HepG2 (cell line): ENCODE results near the gene PTMA. TPM values are rescaled to one million over a fixed set of nuclear protein-coding genes. Genes with fewer than 3 reads are reported as not detected.

ENCODE experiments used
- ATAC-seq: fragments of 200-7000 bp; cut with Tn5 transposase; 3 replicates; pipeline ENCODE4 v1.9.1; 2020; ENCODE audit warnings: mild to moderate bottlenecking, moderate library complexity
- BruUV-seq: library from RNA; stranded (reverse); fragments of 400-500 nt; replicated peaks from 2 replicates; lab custom pipeline; 2021; lab: Mats Ljungman, UMichigan
- CTCF ChIA-PET: fragments of 300-600 bp; formaldehyde crosslinking; extraction: SDS; loops from one replicate; lab custom pipeline; 2021; ENCODE audit warnings: low total read pairs, inconsistent platforms, low intra/inter-chr PET ratio; lab: Yijun Ruan, JAX
- POLR2A ChIA-PET: fragments of 350-600 bp; sonication (Branson Sonifier 250); formaldehyde crosslinking; loops from one replicate; lab custom pipeline; 2020; ENCODE audit warnings: antibody characterized with exemption, inconsistent platforms; lab: Yijun Ruan, JAX
- DNase-seq: peaks from one replicate; pipeline ENCODE4 v3.0.0-alpha.2; 2015; ENCODE audit warnings: low spot score
- FAIRE-seq: peaks from 3 replicates; lab custom pipeline; 2011; peaks lifted over from hg19 to GRCh38; lab: Jason Lieb, UNC
- H2AFZ ChIP-seq: one replicate; pipeline ENCODE4 v1.6.1; 2011; ENCODE audit warnings: low read length, inconsistent platforms
- H3K27ac ChIP-seq: fragments of 300-600 bp; 3 replicates; pipeline ENCODE4 v1.8.0; 2011; ENCODE audit warnings: mixed run types, mild to moderate bottlenecking, mixed read lengths, low read length, inconsistent platforms; ENCODE audit not compliant: insufficient read depth; ENCODE audit errors: extremely low read length
- H3K27me3 ChIP-seq, 2 experiments: fragments of 200-600 bp in 1 of 2; 2 replicates in 1 of 2; 3 replicates in 1 of 2; pipeline versions ENCODE4 v1.6.0 to v1.8.0; 2011; ENCODE audit warnings: low read length in 2 of 2, mild to moderate bottlenecking in 2 of 2, moderate library complexity in 2 of 2, inconsistent platforms in 1 of 2; ENCODE audit not compliant: insufficient read depth in 2 of 2, control insufficient read depth in 1 of 2
- H3K36me3 ChIP-seq, 2 experiments: fragments of 200-600 bp in 1 of 2; replicated peaks in 1 of 2; 2 replicates in 1 of 2; 3 replicates in 1 of 2; pipeline versions ENCODE4 v1.5.1 to v1.8.0; 2011; ENCODE audit warnings: low read length in 2 of 2, inconsistent platforms in 1 of 2; ENCODE audit not compliant: insufficient read depth in 2 of 2, control insufficient read depth in 1 of 2
- H3K4me1 ChIP-seq: 2 replicates; pipeline ENCODE4 v1.5.1; 2012; ENCODE audit warnings: low read length, inconsistent platforms; ENCODE audit not compliant: insufficient read depth
- H3K4me2 ChIP-seq: 2 replicates; pipeline ENCODE4 v1.6.0; 2011; ENCODE audit warnings: low read depth, low read length, inconsistent platforms
- H3K4me3 ChIP-seq, 3 experiments: fragments of 200-600 bp in 1 of 3; sonication (generic), shearing (Covaris generic) in 1 of 3; replicated peaks in 1 of 3; 2 replicates each; pipeline ENCODE4 v1.5.1; 2011 to 2016; ENCODE audit warnings: low read length in 3 of 3, inconsistent platforms in 2 of 3, low read depth in 2 of 3, mild to moderate bottlenecking in 2 of 3, control low read depth in 1 of 3, mixed read lengths in 1 of 3; ENCODE audit not compliant: insufficient read depth in 1 of 3
- H3K79me2 ChIP-seq: one replicate; pipeline ENCODE4 v1.6.1; 2011; ENCODE audit warnings: low read length, inconsistent platforms; ENCODE audit not compliant: insufficient read depth
- H3K9ac ChIP-seq: 2 replicates; pipeline ENCODE4 v1.6.0; 2011; ENCODE audit warnings: mild to moderate bottlenecking, low read depth, low read length, inconsistent platforms; ENCODE audit not compliant: insufficient read depth
- H3K9me3 ChIP-seq: 2 replicates; pipeline ENCODE4 v1.5.1; 2012; ENCODE audit warnings: mild to moderate bottlenecking, low read length
- H4K20me1 ChIP-seq: 2 replicates; pipeline ENCODE4 v1.6.0; 2011; ENCODE audit warnings: inconsistent platforms, mild to moderate bottlenecking, low read length, moderate library complexity; ENCODE audit not compliant: insufficient read depth
- CCAR2 ChIP-seq: fragments of 200-400 bp; formaldehyde crosslinking; optimal IDR thresholded peaks from 2 replicates; pipeline ENCODE3; 2018; ENCODE audit warnings: low read depth, mild to moderate bottlenecking, low read length, moderate library complexity
- KMT2B ChIP-seq: IDR thresholded peaks from 2 replicates; pipeline ENCODE4 v1.6.1; 2016; ENCODE audit warnings: missing genetic modification reagents, missing compliant biosample characterization
- MIER3 ChIP-seq: IDR thresholded peaks from 2 replicates; pipeline ENCODE4 v1.6.1; 2016; ENCODE audit warnings: missing compliant biosample characterization, borderline replicate concordance
- NFATC3 ChIP-seq: sonication (generic); formaldehyde crosslinking; IDR thresholded peaks from 2 replicates; pipeline ENCODE4 v1.5.1; 2020; ENCODE audit warnings: mild to moderate bottlenecking, missing genetic modification reagents
- NR0B2 ChIP-seq: sonication (generic); formaldehyde crosslinking; IDR thresholded peaks from 2 replicates; pipeline ENCODE4 v1.4.0; 2020; ENCODE audit warnings: mild to moderate bottlenecking, missing genetic modification reagents
- NR2F1 ChIP-seq, 2 experiments: fragments of 450-650 bp in 1 of 2; formaldehyde crosslinking in 1 of 2; IDR thresholded peaks; 2 replicates each; pipeline versions ENCODE4 v1.5.0 to v1.6.1; 2016 to 2020; ENCODE audit warnings: mild to moderate bottlenecking in 1 of 2, missing compliant biosample characterization in 1 of 2, missing genetic modification reagents in 1 of 2, moderate library complexity in 1 of 2
- RXRB ChIP-seq: IDR thresholded peaks from 2 replicates; pipeline ENCODE4 v1.6.1; 2016; ENCODE audit warnings: borderline replicate concordance, missing genetic modification reagents, missing compliant biosample characterization
- SOX5 ChIP-seq: IDR thresholded peaks from 2 replicates; pipeline ENCODE4 v1.6.1; 2016; ENCODE audit warnings: borderline replicate concordance
- TOE1 ChIP-seq: sonication (generic); formaldehyde crosslinking; IDR thresholded peaks from 2 replicates; pipeline ENCODE4 v1.4.0; 2020; ENCODE audit warnings: mild to moderate bottlenecking, missing genetic modification reagents
- ZNF138 ChIP-seq: sonication (generic); formaldehyde crosslinking; IDR thresholded peaks from 2 replicates; pipeline ENCODE4 v1.5.0; 2020; ENCODE audit warnings: mild to moderate bottlenecking, low read depth, missing genetic modification reagents
- ZNF790 ChIP-seq: sonication (generic); formaldehyde crosslinking; IDR thresholded peaks from 2 replicates; pipeline ENCODE4 v1.8.0; 2022; ENCODE audit warnings: missing genetic modification reagents, mild to moderate bottlenecking, borderline replicate concordance
- WGBS: methylation state at CpG from one replicate; pipeline ENCODE4 v1.1.6; 2017; ENCODE audit warnings: low lambda C conversion rate; 5-methylcytosine and 5-hydroxymethylcytosine counted together
- in situ Hi-C: cut with HindIII; loops from 2 replicates; pipeline ENCODE4 v1.10.0; 2017; ENCODE audit warnings: low pct_unique_long_range_greater_than_20kb; ENCODE audit not compliant: extremely low pct_ligation_motif_present
- intact Hi-C: fragments of 100-400 bp; cut with micrococcal nuclease; formaldehyde crosslinking; loops from one replicate; pipeline ENCODE4 v1.10.0; 2022; ENCODE audit not compliant: unreplicated experiment
- polyA plus RNA-seq, 8 experiments: library from polyadenylated mRNA; depleted of rRNA in 3 of 8; stranded (reverse) in 7 of 8; unstranded in 1 of 8; fragments of >200 nt; fragmentation: Illumina TruSeq in 4 of 8; extraction: Trizol in 4 of 8; gene quantifications; 2 replicates each; pipeline versions ENCODE4 v1.2.1 to v1.2.3, GENCODE V29; 2011 to 2016; ENCODE audit warnings: low read depth in 4 of 8, missing spikeins in 1 of 8, mixed read lengths in 1 of 8; ENCODE audit not compliant: insufficient read depth in 1 of 8
- total RNA-seq, 5 experiments: library from RNA; depleted of rRNA; stranded (reverse); fragments of >200 nt; fragmentation: Illumina TruSeq; extraction: Trizol; gene quantifications; 2 replicates each; pipeline ENCODE4 v1.2.3, GENCODE V29; 2016; ENCODE audit warnings: low read depth in 1 of 5
- TF ChIP-seq, protein P1 (sequence below), 2 experiments: sonication (generic) in 1 of 2; formaldehyde crosslinking in 1 of 2; IDR thresholded peaks; 2 replicates each; pipeline versions ENCODE4 v1.5.1 to v1.6.1; 2011 to 2020; ENCODE audit warnings: borderline replicate concordance in 1 of 2, low read depth in 1 of 2, low read length in 1 of 2, mild to moderate bottlenecking in 1 of 2, missing genetic modification reagents in 1 of 2, moderate library complexity in 1 of 2
- TF ChIP-seq, protein P2 (sequence below): IDR thresholded peaks from 2 replicates; pipeline ENCODE4 v1.6.1; 2016; ENCODE audit warnings: mild to moderate bottlenecking
- TF ChIP-seq, protein P3 (sequence below): sonication (generic); formaldehyde crosslinking; IDR thresholded peaks from 2 replicates; pipeline ENCODE4 v1.5.1; 2020; ENCODE audit warnings: missing genetic modification reagents, mild to moderate bottlenecking, borderline replicate concordance
- TF ChIP-seq, protein P4 (sequence below): IDR thresholded peaks from 2 replicates; pipeline ENCODE4 v1.6.1; 2018; ENCODE audit warnings: missing genetic modification reagents, mild to moderate bottlenecking, missing compliant biosample characterization

Gene PTMA
- total and polyA plus RNA-seq, 2 of the 13 experiments (the other 11 are each of a cell fraction or from before 2014, with no cell fraction given): 190 to 1,086 TPM

- TF ChIP-seq, protein P1, sequence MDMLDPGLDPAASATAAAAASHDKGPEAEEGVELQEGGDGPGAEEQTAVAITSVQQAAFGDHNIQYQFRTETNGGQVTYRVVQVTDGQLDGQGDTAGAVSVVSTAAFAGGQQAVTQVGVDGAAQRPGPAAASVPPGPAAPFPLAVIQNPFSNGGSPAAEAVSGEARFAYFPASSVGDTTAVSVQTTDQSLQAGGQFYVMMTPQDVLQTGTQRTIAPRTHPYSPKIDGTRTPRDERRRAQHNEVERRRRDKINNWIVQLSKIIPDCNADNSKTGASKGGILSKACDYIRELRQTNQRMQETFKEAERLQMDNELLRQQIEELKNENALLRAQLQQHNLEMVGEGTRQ (IDR thresholded peaks at IDR 0.05; ENCODE audit: low read depth, low read length): no peak
- TF ChIP-seq, protein P1 (CRISPR knock-in tag; IDR thresholded peaks at IDR 0.05; ENCODE audit: borderline replicate concordance): no peak
Observed at GRCh38 chr2:231696004-231696367, 12.3 kb upstream of the PTMA start (continued).

- Histone ChIP-seq H3K4me2 (no peak overlapping the region), H3K27me3 (0 out of 5 replicates have a peak, but pooled peaks cover 0 to 5% of the 10 kb centered on the region in 2 experiments), H3K4me3 (no peak overlapping the region), H3K9me3 (no peaks in the 10 kb centered on the region), H3K27ac (no peak overlapping the region), H3K36me3 (no peaks in the 10 kb centered on the region), H2AFZ (no peak overlapping the region), H4K20me1 (no peaks in the 10 kb centered on the region), H3K79me2 (no peaks in the 10 kb centered on the region), H3K9ac (no peak overlapping the region), H3K4me1 (peaks cover 58% of the 10 kb centered on the region)
- intact Hi-C loops: no loop called here
- DNase-seq: no peak
- BruUV-seq: no TSS peak
- FAIRE-seq: no peak
- 75% methylated on average over 9 of the region's 9 CpGs for WGBS
- in situ Hi-C loops: no loop called here
- ChIA-PET CTCF (no interaction called here), POLR2A (interaction anchor here (1.2 to 6.5 kb wide), 2 partner anchors 9 to 16 kb away, joined by 3 to 52 read pairs; partner anchors contain the start of gene PTMA)
- ATAC-seq: no peak
- TF ChIP-seq, protein P2, sequence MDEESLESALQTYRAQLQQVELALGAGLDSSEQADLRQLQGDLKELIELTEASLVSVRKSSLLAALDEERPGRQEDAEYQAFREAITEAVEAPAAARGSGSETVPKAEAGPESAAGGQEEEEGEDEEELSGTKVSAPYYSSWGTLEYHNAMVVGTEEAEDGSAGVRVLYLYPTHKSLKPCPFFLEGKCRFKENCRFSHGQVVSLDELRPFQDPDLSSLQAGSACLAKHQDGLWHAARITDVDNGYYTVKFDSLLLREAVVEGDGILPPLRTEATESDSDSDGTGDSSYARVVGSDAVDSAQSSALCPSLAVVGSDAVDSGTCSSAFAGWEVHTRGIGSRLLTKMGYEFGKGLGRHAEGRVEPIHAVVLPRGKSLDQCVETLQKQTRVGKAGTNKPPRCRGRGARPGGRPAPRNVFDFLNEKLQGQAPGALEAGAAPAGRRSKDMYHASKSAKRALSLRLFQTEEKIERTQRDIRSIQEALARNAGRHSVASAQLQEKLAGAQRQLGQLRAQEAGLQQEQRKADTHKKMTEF: no peak
- no peak for TF ChIP-seq ZNF790 (CRISPR knock-in tag)
- no peak for TF ChIP-seq NFATC3 (CRISPR knock-in tag)
- TF ChIP-seq CCAR2: no peak
- no peak for TF ChIP-seq NR2F1 (CRISPR knock-in tag; IDR thresholded peaks at IDR 0.05)
- no peak for TF ChIP-seq RXRB (CRISPR knock-in tag)
- TF ChIP-seq, protein P3, sequence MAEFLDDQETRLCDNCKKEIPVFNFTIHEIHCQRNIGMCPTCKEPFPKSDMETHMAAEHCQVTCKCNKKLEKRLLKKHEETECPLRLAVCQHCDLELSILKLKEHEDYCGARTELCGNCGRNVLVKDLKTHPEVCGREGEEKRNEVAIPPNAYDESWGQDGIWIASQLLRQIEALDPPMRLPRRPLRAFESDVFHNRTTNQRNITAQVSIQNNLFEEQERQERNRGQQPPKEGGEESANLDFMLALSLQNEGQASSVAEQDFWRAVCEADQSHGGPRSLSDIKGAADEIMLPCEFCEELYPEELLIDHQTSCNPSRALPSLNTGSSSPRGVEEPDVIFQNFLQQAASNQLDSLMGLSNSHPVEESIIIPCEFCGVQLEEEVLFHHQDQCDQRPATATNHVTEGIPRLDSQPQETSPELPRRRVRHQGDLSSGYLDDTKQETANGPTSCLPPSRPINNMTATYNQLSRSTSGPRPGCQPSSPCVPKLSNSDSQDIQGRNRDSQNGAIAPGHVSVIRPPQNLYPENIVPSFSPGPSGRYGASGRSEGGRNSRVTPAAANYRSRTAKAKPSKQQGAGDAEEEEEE (CRISPR knock-in tag): no peak
- TF ChIP-seq ZNF138 (CRISPR knock-in tag): no peak
- no peak for TF ChIP-seq NR0B2 (CRISPR knock-in tag)
- TF ChIP-seq SOX5 (CRISPR knock-in tag): no peak
- TF ChIP-seq, protein P4, sequence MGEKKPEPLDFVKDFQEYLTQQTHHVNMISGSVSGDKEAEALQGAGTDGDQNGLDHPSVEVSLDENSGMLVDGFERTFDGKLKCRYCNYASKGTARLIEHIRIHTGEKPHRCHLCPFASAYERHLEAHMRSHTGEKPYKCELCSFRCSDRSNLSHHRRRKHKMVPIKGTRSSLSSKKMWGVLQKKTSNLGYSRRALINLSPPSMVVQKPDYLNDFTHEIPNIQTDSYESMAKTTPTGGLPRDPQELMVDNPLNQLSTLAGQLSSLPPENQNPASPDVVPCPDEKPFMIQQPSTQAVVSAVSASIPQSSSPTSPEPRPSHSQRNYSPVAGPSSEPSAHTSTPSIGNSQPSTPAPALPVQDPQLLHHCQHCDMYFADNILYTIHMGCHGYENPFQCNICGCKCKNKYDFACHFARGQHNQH: no peak
- TF ChIP-seq TOE1 (CRISPR knock-in tag): no peak
- TF ChIP-seq MIER3 (CRISPR knock-in tag): no peak
- no peak for TF ChIP-seq KMT2B (CRISPR knock-in tag)
Observed at GRCh38 chr2:231699006-231699405, 9.3 kb upstream of the PTMA start.
